Inflammatory macrophage treated with lipopolysaccharide for 1 hour (primary cell): ENCODE results near the gene KCNJ8.
"Not testable (repeated sequence)": the region's sequence is repeated elsewhere in the genome, so short reads cannot be mapped to it uniquely, and the experiment has no call there.

ENCODE experiments used
- DNase-seq, 2 donors: peaks; one replicate each; pipeline ENCODE4 v3.0.0-alpha.2; 2020 to 2022

Gene KCNJ8

DNA sequence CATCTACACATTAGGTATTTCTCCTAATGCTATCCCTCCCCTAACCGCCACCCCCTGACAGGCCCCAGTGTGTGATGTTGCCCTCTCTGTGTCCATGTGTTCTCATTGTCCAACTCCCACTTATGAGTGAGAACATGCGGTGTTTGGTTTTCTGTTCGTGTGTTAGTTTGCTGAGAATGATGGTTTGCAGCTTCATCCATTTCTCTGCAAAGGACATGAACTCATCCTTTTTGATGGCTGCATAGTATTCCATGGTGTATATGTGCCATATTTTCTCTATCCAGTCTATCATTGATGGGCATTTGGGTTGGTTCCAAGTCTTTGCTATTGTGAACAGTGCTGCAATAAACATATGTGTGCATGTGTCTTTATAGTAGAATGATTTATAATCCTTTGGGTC is 8.2 kb upstream of the KCNJ8 start:
- not testable (repeated sequence) for DNase-seq

DNA sequence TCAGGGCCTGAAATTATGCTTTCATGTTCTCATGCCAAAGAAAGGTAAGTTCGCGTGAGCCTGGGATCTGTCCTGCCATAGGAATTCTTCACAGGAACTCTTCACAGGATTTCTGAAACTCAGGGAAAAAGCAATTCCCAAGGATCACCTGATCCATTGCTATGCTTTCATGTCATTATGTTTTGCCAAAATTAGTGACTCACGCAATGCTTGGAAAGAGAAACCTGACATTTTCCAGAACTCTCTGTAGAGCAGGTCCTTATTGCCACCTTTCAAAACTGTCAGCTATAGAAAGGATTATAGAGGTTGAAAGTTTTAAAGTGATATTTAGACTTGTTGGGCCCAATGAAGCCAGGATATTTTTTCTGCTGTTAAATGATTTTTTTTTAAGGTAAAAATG is 6.3 kb upstream of the KCNJ8 start:
- DNase-seq: no peak

DNA sequence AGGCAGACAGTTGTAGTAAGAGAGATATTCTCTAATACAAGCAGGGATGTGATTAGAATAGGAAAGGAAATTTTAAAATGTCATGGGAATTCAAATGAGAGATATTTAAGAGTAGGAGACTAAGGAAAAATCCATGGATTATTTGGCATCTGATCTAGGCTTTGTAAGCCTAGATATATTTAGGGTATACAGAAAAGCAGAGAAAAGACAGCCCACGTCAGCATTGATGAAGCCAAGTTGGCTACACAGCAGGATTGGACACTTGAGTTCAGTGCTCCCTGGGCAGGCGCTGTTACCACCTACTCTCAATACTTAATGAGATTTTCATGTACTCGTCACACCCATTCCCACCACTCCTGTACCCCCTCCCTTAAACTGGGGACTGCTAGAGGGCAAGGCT is 1.7 kb upstream of the KCNJ8 start:
- DNase-seq: no peak

DNA sequence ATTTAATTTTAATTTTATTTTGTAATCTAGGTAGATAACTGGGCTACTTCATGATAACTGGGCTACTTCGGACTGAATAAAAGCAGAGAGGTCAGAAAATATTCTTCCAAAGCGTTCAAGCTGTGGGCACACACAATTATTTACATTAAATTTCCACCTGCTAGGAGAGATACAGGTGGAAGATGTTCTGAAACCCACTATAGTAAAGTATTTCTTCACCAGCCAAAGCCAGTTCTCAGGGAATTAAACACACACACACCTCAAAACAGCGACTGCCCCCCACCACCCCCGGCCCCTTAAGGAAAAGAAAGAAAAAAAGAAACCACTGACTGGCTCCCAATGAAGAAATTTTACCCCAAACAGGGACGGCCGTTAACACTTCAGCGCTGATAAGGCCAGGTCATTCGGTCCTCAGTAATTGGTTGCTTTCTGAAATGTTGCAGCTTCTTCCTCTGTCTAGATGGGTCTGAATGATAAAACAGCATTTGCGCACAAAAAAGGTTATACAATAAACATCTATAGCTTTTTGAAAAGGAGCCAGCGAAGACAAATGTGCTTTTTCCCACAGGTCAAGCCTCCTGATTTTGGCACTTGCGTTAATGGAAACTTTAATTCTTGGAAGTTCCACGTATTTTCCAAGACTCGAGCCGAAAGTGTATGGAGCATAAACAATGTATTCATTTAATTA is 771 bp upstream of the KCNJ8 start:
- no peak for DNase-seq

DNA sequence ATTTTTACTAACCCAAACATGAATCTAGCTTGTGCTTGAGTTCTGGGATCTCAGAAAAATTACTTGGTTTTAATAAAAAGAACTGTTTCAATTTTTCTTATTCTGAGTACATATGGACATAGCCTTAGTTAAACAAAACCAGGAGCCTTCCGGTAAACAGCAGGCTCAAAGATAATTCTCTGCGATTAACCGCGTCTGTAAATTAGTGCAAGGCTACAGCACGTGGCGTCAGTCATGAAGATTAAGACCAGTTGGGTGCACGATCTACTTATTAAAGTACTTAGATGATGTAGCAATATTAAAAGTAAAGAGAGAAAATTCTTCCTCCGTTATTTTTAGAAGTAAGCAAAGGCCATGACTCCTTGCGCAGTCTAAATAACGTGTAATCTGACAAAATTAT is 700 bp downstream of the KCNJ8 start:
- no peak for DNase-seq

DNA sequence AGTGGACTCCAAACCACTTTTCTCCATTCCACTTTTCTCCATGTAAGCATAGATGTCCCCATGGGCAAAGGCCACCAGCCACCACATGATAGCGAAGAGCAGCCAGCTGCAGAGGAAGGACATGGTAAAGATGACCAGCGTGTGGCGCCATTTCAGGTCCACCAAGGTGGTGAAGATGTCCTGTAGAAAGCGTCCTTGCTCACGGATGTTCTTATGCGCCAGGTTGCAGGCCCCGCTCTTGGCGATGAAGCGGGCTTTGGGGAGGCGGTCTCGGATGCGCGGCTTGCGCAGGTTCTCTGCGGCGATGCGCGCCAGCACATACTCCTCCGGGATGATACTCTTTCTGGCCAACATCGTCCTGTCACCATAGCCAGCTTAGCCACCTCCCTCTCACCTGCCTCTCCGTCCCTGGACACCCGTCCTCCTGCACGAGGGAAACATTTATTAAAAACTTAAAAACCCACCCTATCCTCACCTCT is 1.2 kb downstream of the KCNJ8 start:
- no peak for DNase-seq

DNA sequence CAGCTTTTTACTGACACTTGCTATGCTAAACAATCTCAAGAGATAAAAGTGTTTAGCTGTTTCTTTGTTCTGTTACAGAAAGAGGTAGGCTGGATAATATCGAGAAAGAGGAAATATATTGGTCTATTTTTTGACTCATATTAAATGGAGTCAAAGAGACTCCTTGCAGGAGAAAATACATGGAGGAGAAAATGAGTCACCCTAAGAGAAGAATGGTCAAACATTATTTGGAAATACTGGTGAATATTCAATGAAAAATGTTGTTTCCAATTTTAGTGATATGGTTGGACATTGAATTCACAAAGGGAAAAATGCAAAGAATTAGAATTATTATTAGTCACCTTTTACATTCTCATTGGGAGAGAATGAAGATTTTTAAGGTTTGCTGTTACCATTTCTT is 3.2 kb downstream of the KCNJ8 start:
- DNase-seq: no peak

DNA sequence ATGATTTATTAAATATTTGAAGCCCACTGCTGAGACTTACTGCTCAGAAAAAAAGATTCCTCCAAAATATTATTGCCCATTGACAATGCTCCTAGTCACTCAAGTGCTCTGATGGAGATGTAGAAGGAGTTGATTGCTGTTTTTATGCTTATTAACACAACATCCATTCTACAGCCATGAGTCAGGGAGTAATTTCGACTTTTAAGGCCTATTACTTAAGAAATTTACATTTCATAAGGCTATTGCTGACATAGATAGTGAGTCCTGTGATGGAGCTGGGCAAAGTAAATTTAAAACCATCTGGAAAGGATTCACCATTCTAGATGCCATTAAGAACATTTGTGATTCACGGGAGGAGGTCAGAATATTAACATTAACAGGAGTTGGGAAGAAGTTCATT is 5.2 kb downstream of the KCNJ8 start:
- DNase-seq: no peak

DNA sequence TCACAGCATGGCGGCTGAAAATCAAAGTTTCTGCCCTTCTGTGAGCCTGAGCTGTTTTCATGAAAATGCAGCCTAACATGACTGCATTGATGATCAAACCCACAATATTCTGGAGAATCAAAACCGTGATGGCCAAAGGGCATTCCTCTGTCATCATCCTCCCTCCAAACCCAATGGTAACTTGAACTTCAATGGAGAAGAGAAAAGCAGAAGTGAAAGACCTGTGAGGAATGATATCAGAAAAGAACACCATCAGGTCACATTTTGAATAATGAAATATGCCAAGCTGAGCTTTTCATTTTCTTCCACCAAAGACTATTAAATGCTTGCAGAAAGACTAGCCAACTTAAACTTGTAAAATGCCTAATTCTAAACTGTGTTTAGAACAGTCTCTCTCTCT is 8.1 kb downstream of the KCNJ8 start:
- no peak for DNase-seq

DNA sequence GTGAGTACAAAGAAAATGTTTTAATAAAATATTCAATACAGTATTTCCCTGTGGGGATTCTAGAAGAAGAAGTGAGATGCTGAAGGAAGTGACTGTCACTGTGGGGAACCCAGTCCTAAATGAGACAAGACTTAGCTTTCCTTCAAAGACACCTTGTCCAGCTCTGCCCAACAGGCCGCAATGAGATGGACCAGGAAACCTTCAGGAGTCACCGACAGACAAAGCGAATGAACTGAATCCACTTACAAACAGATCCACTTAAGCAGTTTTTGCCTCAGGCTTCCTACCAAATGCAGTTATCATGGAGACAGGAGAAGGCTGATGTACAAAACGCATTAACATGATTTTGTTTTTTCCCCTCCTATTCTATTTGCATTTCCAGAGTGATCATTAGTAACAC is 9.6 kb downstream of the KCNJ8 start:
- DNase-seq: no peak

DNA sequence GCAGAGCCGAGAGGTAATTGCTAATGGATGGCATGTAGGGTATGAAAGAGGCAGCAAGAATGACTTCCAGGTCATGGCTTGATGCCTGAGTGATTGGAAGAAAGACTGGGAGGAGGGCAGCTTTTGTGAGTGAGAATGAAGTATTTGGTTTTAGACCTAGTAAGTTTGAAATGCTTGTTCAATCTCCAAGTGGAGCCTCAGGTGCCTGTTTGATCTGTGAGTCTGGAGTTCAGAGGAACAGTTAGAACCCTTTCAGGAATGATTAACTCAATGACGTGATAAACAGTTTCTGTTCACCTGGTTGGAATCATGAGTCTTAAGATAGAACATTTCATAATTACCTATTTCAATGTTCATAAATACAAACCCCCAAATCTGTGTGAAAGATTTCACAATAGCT is 10.4 kb downstream of the KCNJ8 start:
- no peak for DNase-seq

DNA sequence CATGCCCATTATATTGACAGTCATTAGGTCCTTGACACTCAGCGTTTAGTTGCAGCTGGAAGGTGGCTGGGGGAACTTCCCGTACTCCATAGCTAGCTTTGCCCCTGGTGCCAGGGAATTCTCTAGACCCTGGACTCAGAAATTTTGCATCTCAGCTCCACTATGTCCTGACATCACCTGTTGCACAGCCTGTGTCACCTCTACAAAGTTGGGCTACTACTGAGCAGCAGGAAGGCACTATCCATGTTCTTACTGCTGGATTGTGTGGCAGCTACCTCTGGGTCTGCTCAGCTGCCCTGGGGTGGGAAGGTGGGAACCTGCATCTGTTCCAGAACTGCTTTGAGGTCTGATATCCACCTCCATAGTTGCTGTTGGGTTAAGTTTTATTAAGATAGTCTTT is 11.0 kb downstream of the KCNJ8 start:
- DNase-seq: no peak

DNA sequence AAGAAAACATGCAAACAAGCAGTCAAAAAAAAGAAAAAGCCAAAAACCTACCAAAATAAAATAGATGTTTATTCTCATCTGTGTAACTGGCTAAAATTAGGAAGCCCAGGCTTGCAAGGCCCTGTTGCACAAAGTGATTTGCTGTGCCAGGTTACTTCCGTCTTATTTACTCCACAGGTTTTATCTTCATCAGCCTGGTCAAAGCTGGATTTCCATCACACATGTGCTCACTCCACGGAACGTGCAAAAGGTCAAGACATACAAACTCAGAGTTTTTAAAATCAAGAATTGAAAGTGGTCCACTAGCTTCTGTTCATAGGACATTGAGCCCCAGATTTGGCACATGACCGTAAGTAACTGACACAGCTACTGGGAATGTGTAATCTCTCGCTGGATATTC is 14.8 kb downstream of the KCNJ8 start:
- no peak for DNase-seq

DNA sequence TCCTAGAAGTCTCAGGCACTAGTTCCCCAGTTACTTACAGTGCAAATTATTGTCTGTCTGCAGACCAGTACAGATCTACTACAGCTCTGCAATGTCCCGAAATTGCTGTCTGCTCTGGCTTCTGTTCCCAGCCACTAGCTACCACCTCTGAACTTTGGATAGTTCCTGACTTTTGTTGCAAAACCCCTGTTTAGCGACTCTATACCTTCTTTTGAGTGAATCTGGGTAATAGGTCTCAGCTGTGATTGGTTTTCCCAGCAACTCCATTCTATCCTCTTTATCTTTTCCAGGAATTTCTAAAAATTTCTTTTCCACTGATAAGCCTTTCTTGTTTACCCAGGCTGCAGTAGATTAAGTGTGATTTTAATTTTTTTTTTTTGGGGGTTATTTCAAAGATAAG is 16.8 kb downstream of the KCNJ8 start:
- no peak for DNase-seq

DNA sequence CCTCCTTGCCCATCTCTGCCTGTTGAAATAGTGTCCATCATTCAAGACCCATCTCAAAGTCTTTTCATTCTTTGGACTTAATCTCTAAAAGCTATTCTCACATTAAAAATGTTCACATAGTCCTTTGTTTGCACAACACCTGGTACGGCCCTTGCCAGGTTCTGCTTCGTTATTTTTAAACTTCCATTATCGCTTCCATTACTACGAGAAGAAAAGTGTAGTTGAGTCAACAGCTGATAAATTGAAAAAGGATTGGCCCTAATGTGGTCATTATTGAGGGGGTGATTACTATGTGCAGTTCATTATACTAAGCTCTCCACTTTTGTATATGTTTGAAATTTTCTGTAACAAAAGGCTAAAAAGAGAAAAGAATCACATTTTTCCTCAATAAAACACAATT is 17.8 kb downstream of the KCNJ8 start:
- no peak for DNase-seq

DNA sequence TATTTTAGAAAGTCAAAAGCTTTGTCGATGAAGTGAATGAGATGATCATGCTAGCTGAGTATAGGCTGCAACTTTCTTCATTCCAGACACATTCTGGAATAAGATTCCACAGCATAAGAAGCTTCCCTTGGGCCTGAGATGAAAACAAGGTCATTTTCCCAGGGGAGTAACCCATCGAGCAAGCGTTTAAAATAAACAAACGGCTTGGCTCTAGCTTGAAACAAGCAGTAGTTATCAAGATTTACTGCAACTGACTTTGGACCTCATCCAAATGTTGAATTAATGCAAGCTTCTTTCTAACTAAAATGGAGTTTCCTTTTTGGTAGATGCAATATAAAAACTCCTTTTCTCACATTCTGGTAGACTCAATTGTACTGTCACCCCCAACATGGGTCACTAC is 23.0 kb downstream of the KCNJ8 start:
- no peak for DNase-seq

DNA sequence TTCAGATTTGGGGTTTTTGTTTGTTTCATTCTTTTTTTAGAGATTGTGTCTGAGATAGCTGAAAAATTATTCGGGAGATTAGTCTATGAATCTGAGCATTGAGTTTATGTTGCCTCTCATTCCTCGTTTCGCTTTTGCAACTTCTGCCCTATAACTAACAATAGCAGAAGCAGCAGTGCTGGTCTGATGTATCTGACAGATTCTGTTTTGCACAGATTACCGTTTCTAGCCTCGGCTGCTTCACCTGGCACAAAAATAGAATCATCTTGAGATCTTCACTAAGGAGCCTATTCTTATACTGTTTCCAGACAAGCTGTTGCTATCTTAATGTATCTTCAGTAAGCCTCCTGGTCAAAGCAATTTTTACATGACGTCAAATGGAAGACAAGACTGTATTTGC is 29.2 kb downstream of the KCNJ8 start:
- DNase-seq: no peak

DNA sequence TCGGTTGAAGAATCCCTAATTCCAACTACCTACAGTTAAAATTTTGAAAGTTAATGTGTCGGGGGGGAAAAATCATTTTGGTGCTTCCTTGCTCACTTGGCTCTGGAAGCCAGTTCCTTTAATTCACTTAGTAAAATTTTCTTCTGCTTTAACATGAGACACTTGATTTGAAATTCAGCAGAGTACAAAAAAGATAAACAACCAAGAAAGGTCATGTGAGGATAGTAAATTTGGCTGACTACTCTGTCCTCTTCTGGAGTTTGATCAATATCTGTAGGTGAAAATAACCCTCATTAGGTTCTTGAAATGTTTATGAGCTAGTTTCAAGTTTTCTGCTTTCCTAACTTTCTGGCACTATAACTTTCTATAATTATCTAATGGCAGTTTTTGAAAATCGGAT is 43.4 kb downstream of the KCNJ8 start:
- no peak for DNase-seq

DNA sequence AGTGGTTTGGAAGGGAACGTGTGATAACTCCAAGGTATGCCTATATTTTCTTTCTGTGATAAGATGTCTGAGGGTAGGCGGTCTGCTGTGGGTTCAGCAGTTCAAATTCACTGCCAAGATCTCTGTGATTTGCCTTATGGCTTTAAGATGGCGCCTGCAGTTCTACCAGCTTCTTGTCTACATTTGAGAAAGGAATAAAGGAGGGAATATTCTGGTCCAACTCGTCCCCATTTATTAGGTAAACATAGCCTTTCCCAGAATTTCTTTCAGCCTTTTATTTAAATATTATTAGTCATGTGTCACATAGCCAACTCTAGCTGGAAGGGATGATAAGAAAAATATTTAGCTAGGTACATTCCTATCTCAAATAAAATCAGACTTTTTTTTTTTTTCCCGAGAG is 48.8 kb downstream of the KCNJ8 start:
- DNase-seq: no peak

DNA sequence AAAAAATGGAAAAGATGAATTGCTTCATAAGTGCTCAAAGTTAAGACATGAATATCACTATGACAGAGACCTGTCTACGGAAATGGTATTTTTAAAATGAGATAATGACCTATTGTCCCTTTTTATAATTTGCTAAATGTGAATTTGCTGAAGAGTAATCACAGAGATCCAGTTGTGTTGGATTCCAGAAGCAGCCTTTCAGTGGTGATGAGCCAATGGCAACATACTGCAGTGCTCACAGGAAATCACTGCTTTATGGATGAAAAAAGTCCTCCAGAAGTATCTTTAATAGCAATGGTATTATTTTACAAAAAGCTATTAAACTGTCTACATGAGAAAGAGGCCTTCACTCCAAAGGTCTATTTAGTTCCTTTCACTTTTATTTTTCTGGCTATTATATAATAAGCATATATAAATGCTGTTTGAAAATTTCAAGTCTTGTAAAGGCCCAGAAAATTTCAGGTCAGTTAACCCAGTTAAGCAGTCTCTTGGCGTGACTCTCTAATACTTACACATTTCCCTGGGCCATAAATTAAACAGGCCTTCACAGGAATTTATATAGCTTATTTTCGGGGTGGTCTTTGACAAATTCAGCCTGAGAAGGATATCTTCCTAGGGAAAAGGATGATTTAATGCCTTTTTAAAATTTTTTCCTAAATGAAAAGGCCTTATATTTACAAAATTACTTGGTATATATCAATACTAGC is 55.4 kb downstream of the KCNJ8 start:
- DNase-seq: no peak

DNA sequence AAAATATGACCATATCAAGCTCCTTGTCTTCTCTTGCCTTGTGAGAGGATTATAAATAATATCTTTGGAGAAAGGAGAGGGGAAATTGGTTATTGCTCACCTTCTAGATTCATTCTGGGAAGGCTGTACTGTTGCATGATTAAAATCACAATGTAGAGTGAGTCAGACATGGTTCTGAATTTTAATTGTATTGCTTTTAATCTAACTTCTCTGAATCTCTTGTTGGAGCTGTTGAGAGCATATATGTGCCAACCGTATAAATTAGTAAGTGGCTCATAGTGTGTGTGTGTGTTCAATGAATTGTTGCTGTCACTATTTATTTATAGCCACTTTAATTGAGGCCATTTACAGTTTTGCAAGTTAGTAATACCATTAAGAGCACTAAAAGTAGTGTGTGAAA is 56.1 kb downstream of the KCNJ8 start:
- no peak for DNase-seq

DNA sequence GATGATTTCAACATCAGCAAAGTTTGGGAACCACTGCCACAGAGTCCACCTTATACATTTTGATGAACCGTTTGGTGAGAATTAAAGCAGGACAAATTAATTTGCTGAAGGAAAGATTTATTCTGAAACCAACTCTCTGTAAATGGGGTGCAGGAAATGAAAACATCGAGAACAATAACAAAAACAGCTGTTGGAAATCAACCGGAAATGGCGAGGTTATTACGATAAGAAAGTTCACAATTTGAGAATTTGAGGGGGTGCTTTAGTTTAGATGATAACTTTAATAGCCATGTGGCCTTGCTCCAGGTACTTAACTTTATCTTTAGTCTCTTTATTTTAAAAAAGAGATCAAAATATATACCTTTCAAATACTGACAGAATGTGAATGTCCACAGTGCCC is 56.7 kb downstream of the KCNJ8 start:
- no peak for DNase-seq

DNA sequence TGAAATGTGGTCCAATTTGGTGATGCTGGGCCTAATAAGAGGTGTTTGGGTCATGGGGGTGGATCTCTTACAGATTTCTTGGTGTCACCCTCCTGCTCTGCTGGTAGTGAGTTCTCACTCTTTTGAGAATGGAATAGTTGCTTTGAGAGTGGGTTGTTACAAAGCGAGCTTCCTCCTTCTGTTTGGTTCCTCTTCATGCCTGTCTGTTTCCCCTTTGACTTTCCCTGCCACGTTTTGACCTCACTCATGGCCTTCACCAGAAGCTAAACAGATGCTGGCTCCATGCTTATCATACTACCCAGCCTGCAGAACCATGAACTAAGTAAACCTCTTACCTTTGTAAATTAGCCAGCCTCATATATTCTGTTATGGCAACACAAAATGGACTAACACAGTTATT is 59.1 kb downstream of the KCNJ8 start:
- peak; percentile 25 to 30 for DNase-seq
